T-helper 1 cell treated with Interleukin-12 subunit alpha and Interleukin-12 subunit beta and Interleukin-4 antibody, amounts not matched to agents 30 μg/mL and 1 μg/mL, for 36 hours (primary cell): ENCODE data around the gene MYL7.
A peak's percentile ranks its signal among the peaks of the same experiment; 100 is the strongest.

ENCODE experiments used
- H3K27ac Mint-ChIP-seq: one replicate; pipeline ENCODE4 v1.8.0; 2021; ENCODE audit warnings: mild to moderate bottlenecking, mixed read lengths
- H3K27me3 Mint-ChIP-seq: one replicate; pipeline ENCODE4 v1.8.0; 2021; ENCODE audit warnings: low read depth, mixed read lengths
- H3K36me3 Mint-ChIP-seq: one replicate; pipeline ENCODE4 v1.8.0; 2021; ENCODE audit warnings: low read depth, mixed read lengths
- H3K4me1 Mint-ChIP-seq: one replicate; pipeline ENCODE4 v1.8.0; 2021; ENCODE audit warnings: low read depth, mixed read lengths
- H3K4me3 Mint-ChIP-seq: one replicate; pipeline ENCODE4 v1.8.0; 2021; ENCODE audit warnings: mild to moderate bottlenecking, moderate library complexity, mixed read lengths
- H3K9me3 Mint-ChIP-seq: one replicate; pipeline ENCODE4 v1.8.0; 2021; ENCODE audit warnings: mixed read lengths

Gene MYL7

DNA sequence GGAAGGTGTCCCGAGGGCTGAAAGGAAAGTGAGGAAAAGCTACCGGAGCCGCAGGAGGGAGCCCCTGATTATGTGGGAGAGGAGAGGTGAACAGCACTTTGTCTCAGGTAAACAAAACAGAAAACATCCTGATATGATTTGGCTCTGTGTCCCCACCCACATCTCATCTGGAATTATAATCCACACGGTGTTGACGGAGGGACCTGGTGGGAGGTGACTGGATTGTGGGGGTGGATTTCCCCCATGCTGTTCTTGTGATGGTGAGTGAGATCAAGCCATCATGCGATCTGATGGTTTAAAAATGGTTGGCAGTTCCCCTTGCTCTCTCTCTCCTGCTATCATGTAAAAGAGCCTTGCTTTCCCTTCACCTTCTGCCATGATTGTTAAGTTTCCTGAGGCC lies 20.7 kb downstream of the MYL7 start:
- no peaks in the 10 kb centered on the region for H3K9me3 Mint-ChIP-seq
- peak overlapping the region; percentile 15 for H3K27ac Mint-ChIP-seq
- peaks cover 16% of the 10 kb centered on the region for H3K36me3 Mint-ChIP-seq
- peaks cover 4% of the 10 kb centered on the region for H3K27me3 Mint-ChIP-seq
- H3K4me3 Mint-ChIP-seq, result no peak overlapping the region
- H3K4me1 Mint-ChIP-seq, result peaks cover 25% of the 10 kb centered on the region

GRCh38 chr7:44119829-44120380 lies 21.2 kb downstream of the MYL7 start:
- Mint-ChIP-seq H3K27ac (no peak overlapping the region), H3K4me1 (peaks cover 25% of the 10 kb centered on the region), H3K27me3 (peaks cover 4% of the 10 kb centered on the region), H3K9me3 (no peaks in the 10 kb centered on the region), H3K36me3 (peaks cover 16% of the 10 kb centered on the region), H3K4me3 (no peak overlapping the region)

DNA sequence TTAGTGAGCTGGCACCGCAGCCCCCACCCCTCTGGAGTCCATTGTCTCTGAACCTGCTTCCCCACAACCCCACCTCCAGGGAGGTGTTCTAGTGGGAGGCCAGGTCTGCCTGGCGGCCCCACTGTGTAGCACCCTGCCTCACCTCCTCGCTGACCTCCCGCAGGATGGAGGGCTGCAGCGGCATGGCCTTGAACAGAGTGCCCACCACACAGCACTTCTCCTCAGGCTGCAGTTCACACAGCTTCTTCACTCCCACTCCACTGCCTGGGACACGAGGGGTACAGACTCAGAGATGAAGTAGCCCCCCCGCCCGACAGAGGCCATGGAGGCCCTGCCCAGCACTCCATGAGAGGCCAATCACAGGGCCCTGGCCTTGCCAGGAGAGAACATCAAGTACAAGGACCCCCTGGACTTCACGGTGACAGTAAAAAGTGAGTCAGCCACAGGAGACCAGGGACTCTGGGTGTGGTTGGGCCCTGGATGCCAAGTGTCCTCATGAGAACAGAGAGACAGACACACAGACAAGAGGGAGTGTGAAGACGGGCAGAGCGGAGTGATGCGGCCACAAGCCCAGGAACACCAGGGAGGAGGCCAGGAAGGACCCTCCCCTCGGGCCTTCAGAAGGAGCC lies 23.2 kb downstream of the MYL7 start:
- no peak overlapping the region for H3K4me3 Mint-ChIP-seq
- H3K4me1 Mint-ChIP-seq, result peaks cover 22% of the 10 kb centered on the region
- H3K27me3 Mint-ChIP-seq, result no peaks in the 10 kb centered on the region
- H3K36me3 Mint-ChIP-seq, result peaks cover 17% of the 10 kb centered on the region
- no peaks in the 10 kb centered on the region for H3K9me3 Mint-ChIP-seq
- no peak overlapping the region for H3K27ac Mint-ChIP-seq

GRCh38 chr7:44116789-44117666 lies 24.1 kb downstream of the MYL7 start:
- Mint-ChIP-seq H3K27ac (no peak overlapping the region), H3K27me3 (no peaks in the 10 kb centered on the region), H3K36me3 (peaks cover 17% of the 10 kb centered on the region), H3K4me3 (no peak overlapping the region), H3K9me3 (no peaks in the 10 kb centered on the region), H3K4me1 (peaks cover 15% of the 10 kb centered on the region)

DNA sequence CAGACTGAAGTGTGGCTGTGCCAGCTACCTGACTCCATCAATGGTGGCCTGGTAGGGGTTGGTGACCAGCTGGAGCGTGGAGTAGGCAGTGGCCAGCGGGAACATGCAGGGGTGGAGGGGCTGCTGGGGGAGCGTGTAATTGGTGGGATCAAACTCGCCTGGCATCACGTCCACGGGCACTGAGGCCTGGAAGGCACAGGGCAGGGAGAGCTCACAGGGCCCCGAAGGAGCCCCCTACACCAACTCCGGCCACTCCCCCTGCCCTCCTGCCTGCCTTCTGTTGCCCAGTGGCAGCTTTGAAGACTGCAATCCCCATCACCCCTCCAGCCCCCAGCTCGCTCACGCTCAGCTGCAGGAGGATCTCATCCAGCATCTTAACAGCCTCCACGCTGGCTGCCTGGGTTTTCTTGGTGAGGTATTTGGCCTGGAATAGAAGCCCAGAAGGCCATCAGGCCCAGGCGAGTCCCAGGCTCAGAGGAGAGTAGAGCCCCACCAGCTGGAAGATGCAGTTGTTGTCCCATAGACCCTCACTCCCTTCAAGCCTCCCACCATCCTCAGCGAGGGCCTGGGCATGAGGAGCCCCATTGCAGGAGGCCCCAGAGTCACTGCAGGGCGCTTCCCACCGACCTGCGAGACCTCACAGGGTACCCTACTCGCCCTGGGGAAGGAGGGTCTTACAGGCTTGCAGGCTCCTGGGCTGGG lies 24.9 kb downstream of the MYL7 start:
- H3K9me3 Mint-ChIP-seq, result no peaks in the 10 kb centered on the region
- H3K27ac Mint-ChIP-seq, result no peak overlapping the region
- H3K36me3 Mint-ChIP-seq, result peaks cover 17% of the 10 kb centered on the region
- H3K4me1 Mint-ChIP-seq, result peaks cover 13% of the 10 kb centered on the region
- H3K4me3 Mint-ChIP-seq, result no peak overlapping the region
- no peaks in the 10 kb centered on the region for H3K27me3 Mint-ChIP-seq

GRCh38 chr7:44114586-44115310 lies 26.4 kb downstream of the MYL7 start:
- peaks cover 1% of the 10 kb centered on the region for H3K4me1 Mint-ChIP-seq
- no peaks in the 10 kb centered on the region for H3K9me3 Mint-ChIP-seq
- H3K27me3 Mint-ChIP-seq, result no peaks in the 10 kb centered on the region
- H3K36me3 Mint-ChIP-seq, result peaks cover 8% of the 10 kb centered on the region
- H3K4me3 Mint-ChIP-seq, result no peak overlapping the region
- H3K27ac Mint-ChIP-seq, result no peak overlapping the region

- no peaks in the 10 kb centered on the region for H3K4me1 Mint-ChIP-seq
- H3K36me3 Mint-ChIP-seq, result peaks cover 6% of the 10 kb centered on the region
- H3K4me3 Mint-ChIP-seq, result no peak overlapping the region
- H3K27me3 Mint-ChIP-seq, result no peaks in the 10 kb centered on the region
- H3K27ac Mint-ChIP-seq, result no peak overlapping the region
- H3K9me3 Mint-ChIP-seq, result no peaks in the 10 kb centered on the region
Measured at GRCh38 chr7:44113764-44114354, 27.3 kb downstream of the MYL7 start.

- no peak overlapping the region for H3K4me3 Mint-ChIP-seq
- H3K27me3 Mint-ChIP-seq, result no peaks in the 10 kb centered on the region
- H3K4me1 Mint-ChIP-seq, result no peaks in the 10 kb centered on the region
- no peak overlapping the region for H3K27ac Mint-ChIP-seq
- H3K36me3 Mint-ChIP-seq, result peaks cover 6% of the 10 kb centered on the region
- no peaks in the 10 kb centered on the region for H3K9me3 Mint-ChIP-seq
Measured at GRCh38 chr7:44112997-44113763, 28.0 kb downstream of the MYL7 start.

DNA sequence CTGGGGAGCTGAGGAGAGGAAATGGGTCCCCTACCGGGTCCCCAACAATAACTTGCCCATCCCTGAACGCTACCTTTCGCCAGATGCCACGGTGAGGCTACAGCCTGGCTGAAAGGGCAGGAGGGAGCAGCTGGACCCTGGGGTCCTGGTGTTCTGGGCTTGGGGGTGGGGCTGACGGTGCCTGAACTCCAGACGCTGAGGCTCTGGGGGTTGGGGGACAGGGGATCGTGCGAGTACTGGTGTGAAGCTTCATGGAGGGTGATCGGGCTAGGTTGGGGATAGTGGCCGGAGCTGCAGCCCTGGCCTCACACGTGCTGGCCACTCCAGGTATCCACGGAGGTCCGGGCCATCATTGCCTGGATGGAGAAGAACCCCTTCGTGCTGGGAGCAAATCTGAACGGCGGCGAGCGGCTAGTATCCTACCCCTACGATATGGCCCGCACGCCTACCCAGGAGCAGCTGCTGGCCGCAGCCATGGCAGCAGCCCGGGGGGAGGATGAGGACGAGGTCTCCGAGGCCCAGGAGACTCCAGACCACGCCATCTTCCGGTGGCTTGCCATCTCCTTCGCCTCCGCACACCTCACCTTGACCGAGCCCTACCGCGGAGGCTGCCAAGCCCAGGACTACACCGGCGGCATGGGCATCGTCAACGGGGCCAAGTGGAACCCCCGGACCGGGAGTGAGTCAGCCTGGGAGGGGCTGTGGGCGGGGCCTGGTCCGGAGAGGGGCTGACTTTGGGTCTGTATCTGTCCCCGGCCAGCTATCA lies 28.7 kb downstream of the MYL7 start:
- Mint-ChIP-seq H3K27me3 (no peaks in the 10 kb centered on the region), H3K9me3 (no peaks in the 10 kb centered on the region), H3K4me1 (no peaks in the 10 kb centered on the region), H3K36me3 (peaks cover 1% of the 10 kb centered on the region), H3K27ac (no peak overlapping the region), H3K4me3 (no peak overlapping the region)

GRCh38 chr7:44111761-44112160 lies 29.4 kb downstream of the MYL7 start:
- Mint-ChIP-seq H3K27me3 (no peaks in the 10 kb centered on the region), H3K36me3 (peaks cover 1% of the 10 kb centered on the region), H3K4me3 (no peak overlapping the region), H3K4me1 (no peaks in the 10 kb centered on the region), H3K9me3 (no peaks in the 10 kb centered on the region), H3K27ac (no peak overlapping the region)

DNA sequence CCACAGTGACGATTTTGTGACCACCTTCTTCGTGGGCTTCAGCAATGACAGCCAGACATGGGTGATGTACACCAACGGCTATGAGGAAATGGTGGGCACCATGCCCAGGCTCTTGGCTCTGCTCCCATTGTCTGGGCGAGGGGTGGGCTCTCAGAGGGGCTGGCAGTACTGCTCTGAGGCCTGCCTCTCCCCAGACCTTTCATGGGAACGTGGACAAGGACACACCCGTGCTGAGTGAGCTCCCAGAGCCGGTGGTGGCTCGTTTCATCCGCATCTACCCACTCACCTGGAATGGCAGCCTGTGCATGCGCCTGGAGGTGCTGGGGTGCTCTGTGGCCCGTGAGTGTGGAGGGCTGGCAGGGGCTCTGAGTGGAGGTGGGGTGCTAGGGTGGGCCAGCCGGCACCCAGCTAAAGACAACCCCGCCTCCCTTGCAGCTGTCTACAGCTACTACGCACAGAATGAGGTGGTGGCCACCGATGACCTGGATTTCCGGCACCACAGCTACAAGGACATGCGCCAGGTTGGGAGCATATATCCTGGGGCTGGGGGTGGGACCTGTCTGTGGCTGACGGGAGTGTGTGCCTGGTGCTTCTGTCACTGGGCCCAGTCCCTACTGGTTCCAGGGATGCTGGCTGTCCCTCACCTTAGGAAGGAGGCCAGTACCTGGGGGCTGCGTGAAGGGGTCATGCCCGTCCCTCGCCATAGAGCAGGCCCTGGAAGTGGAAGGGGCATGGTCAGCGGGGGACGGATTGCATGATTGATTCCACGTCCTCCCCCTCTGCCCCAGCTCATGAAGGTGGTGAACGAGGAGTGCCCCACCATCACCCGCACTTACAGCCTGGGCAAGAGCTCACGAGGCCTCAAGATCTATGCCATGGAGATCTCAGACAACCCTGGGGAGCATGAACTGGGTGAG lies 30.2 kb downstream of the MYL7 start:
- Mint-ChIP-seq H3K4me3 (no peak overlapping the region), H3K4me1 (no peaks in the 10 kb centered on the region), H3K36me3 (peaks cover 1% of the 10 kb centered on the region), H3K27ac (no peak overlapping the region), H3K27me3 (peaks cover under 1% of the 10 kb centered on the region), H3K9me3 (no peaks in the 10 kb centered on the region)

GRCh38 chr7:44109991-44110390 lies 31.1 kb downstream of the MYL7 start:
- peaks cover 10% of the 10 kb centered on the region for H3K27me3 Mint-ChIP-seq
- peaks cover 2% of the 10 kb centered on the region for H3K4me1 Mint-ChIP-seq
- H3K36me3 Mint-ChIP-seq, result peaks cover 1% of the 10 kb centered on the region
- H3K27ac Mint-ChIP-seq, result no peak overlapping the region
- H3K9me3 Mint-ChIP-seq, result no peaks in the 10 kb centered on the region
- no peak overlapping the region for H3K4me3 Mint-ChIP-seq
